Measurements from ENCODE around the gene DAGLA.

- TF ChIP-seq, protein P1, sequence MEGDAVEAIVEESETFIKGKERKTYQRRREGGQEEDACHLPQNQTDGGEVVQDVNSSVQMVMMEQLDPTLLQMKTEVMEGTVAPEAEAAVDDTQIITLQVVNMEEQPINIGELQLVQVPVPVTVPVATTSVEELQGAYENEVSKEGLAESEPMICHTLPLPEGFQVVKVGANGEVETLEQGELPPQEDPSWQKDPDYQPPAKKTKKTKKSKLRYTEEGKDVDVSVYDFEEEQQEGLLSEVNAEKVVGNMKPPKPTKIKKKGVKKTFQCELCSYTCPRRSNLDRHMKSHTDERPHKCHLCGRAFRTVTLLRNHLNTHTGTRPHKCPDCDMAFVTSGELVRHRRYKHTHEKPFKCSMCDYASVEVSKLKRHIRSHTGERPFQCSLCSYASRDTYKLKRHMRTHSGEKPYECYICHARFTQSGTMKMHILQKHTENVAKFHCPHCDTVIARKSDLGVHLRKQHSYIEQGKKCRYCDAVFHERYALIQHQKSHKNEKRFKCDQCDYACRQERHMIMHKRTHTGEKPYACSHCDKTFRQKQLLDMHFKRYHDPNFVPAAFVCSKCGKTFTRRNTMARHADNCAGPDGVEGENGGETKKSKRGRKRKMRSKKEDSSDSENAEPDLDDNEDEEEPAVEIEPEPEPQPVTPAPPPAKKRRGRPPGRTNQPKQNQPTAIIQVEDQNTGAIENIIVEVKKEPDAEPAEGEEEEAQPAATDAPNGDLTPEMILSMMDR (conservative IDR thresholded peaks at IDR 0.05): no peak
- no peak for TF ChIP-seq ZFX (IDR thresholded peaks at IDR 0.05)
Observed at GRCh38 chr11:61773356-61773755, 93.2 kb downstream of the DAGLA start.
